IPS-NIHi11 (cell line): Measurements from ENCODE around the gene STARD3.

Experiments
- DNase-seq: peaks from one replicate; pipeline ENCODE4 v3.0.0; 2012; ENCODE audit warnings: mixed read lengths, low spot score

The STARD3 gene

DNA sequence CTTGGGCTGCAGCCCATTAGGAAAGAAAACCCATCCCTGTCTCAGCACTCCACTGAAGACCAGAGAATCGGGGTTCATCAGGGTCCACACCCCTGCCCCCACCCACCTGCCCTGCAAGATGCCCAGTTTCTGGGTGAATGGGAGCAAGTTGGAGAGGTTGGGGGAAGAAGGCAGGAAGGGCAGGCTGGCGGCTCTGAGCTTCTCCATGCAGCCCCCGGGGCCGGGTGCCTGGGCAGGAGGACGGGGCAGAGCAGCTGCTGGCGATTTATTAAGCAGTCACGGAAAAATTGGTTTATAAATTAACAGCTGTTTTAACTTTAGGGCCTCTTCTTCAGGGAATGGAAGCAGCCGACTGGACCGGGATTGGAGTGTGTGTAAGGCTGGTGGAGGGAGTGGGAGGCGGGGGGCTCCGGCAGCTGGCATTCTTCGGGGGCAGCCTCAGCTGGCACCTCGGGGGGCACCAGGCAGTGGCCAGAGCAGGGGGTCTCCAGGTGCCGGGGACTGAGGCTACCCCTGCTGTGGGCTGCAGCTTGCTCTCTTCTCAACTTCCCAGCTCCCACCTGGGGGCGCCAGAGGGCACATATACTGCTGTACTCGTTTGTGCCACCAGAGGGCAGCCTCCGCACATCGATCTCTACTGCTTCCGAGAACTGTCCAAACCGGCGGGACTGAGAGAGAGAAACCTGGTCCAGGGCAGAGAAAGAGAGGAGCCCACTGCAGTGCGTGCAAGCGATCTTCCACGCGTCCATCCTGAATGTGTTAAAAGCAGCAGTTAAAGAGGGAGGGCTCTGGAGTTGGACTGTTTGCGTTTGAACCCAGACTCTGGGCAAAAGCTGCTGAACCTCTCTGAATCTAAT lies 15.2 kb upstream of the STARD3 start:
- DNase-seq: peak; percentile 87

DNA sequence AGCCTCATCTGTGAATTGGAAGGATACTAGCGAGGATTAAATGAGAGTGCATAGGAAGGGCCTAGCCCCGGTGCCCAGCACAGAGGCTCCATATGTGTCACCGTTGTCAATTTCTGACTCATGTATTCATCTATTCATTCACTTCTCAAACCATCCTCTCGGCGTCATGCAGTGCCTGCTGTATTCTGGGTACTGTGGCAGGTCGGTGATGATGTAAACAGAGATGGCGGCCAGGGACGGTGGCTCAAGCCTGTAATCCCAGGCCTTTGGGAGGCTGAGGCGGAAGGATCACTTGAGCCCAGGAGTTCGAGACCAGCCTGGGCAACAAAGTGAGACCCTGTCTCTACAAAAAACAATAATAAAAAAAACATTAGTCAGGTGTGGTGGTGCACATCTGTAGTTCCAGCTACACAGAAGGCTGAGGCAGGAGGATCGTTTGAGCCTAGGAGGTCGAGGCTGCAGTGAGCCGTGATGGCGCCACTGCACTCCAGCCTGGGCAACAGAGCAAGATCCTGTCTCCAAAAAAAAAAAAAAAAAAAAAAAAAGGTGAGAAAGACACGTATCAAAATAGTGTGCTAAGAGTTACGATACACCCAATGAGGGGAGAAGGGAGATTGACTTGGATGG lies 14.5 kb upstream of the STARD3 start:
- no peak for DNase-seq

GRCh38 chr17:39623356-39623950 lies 13.5 kb upstream of the STARD3 start:
- DNase-seq: peak; percentile 75

DNA sequence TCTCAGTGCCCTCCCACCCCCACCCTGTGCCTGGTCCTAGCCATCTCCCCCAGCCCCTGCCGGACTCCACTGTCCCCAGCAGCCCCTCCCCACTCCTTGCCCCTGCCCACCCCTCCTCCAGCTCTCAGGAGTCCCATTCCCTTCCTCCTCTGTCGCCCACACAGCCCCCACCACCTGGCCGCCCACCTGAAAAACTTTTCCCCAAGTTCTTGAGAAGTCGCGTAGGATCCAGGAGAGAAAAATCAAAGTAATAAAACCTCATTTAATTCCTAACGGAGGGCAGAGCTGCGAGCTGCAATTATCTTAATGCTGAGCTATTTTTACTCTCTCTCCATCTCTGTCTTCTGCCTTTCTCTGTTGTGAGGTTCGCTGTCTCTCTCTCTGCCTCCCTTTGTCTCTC lies 12.6 kb upstream of the STARD3 start:
- no peak for DNase-seq

DNA sequence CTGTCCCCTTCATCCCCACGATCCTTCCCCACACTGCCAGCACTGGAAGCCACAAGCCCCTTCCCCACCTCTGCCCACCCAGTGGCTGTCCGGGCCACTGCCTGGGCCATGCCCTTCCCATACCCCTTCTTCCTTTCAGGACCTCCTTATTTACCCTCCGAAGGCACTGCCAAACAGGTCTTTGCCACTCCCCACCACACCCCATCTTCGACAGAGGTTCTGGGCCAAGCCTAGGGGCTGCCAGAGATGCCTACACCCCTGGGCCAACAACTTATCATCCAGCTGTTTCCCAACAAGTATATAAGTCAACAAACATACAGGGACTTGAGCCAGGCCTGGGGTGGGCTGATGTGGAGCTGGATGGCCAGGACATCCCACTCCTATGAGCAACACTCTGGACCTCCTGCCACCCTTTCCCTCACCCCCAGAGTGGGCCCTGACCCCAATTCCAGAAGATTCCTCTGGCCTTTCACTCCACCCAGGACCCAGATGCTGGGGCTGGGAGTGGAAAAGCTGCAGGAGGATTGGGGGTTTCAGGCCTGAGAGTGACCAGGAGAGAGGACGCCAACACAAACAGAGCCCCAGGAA lies 11.7 kb upstream of the STARD3 start:
- no peak for DNase-seq

DNA sequence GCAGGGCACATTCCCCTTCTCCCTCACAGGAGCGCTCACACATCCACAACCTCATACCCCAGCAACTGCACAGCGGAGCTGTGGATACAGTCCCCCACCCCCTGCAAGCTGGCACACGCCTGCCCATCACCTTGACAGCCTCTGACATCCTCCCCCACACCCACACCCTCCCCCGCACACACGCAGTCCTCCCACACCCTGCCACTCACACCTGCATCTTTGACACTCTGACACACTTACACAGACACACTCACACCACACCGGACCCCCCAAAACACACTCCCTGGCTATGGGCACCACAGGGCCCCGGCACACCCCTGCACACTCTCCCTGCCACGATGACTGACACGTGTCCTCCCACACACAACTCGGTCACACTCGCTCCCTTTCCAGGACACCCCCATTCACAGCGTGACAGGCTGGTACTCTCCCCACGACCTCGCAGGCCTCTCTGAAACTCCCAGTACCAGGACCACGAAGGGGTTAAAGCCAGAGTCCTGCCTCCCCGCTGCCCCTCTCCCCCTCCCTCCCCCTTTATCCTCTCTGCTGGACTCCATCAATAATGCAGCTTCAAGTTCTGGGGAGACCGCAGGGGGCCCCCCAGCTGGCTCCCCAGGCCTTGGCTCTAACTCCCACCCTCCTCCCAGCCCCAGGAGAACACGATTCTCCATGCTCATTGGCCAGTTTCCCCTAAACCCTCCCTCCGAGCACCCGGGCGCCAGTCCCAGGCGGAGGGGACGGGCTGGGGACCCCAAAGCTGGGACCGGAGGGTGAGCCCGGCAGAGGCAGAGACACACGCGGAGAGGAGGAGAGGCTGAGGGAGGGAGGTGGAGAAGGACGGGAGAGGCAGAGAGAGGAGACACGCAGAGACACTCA lies 10.5 kb upstream of the STARD3 start, which contains the start of gene PPP1R1B:
Gene PPP1R1B (plus strand): TSS at position 782 of the 876 bp plus-strand sequence. CDS start 441 bp downstream, outside the sequence.
- DNase-seq: peak; percentile 51

- DNase-seq: no peak
Observed at GRCh38 chr17:39627047-39627711, 9.8 kb upstream of the STARD3 start.

DNA sequence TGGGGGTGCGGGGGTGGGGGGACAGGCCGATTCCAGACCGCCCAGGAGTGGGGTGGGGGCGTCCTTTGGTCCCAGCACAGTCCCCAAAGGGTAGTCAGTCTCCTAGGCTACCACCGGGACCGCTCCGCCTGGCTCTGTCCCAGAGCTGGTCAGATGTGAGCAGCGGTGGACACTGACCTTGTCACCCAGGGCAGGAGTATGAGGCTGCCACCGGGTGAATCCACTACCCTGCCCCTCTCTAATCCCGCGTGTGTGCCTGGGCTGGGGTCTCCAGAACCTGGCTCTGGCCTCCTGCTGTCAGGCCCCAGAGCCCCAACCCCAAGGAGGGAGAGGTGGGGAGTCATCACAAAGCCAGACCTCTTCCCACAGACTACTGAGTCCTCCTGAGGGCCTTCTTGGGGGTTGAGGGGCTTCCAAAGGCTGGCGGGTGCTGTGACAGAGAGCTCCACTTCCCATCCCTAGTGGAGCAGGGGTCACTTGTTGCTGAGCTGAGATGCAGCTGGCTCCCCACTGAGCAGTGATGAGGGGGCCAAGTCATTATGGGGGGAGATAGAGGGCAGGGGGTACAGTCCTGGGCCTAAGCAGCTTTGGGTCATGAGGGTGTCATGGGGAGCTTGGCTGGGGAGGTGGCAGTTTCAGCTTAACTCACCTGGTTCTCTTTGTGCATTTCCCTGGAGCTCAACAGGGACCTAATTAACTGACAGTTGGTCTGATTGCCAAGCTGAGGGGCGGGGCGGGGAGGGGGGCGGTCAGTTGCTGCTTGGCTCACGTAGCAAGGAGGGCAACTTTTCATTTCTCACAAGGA lies 9.0 kb upstream of the STARD3 start:
- no peak for DNase-seq

GRCh38 chr17:39628655-39629493 lies 8.1 kb upstream of the STARD3 start:
- no peak for DNase-seq

- DNase-seq: no peak
Observed at GRCh38 chr17:39629494-39629880, 7.5 kb upstream of the STARD3 start.

DNA sequence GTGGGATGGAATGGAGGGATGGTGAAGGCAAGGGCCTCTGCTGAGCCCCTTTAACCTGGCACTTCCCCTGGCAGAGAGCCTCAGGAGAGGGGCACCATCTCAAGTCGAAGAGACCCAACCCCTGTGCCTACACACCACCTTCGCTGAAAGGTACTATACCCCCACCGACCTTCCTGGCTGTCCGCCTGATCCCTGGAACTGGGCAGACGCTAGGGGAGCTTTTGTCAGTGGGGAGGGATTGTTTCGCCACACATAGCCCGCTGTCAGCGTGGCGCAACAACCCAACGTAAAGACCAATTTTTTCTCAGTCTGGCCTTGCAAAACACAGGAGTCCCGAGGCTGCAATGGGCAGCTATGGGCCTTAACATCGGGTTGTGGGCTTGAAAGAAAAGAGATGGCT lies 7.0 kb upstream of the STARD3 start:
- no peak for DNase-seq

DNA sequence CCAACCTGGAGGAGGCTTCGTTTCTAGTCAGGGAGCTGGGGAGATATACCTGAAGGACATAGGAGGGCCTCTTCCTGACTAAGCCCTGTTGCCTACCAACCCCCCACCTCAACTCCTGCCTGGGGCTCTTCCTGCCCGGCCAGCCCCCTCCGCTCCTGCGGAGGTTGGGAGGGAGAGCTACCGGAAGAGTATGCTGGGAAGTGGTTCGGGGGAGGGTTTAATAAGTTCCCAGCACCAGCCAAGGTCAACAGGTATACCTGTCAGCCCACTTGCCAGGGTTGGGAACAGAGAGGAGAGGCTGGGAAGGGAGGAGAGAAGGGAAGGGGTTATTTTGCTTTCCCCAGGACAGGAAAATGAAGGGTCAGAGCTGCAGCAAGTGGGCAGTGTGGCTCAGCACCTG lies 5.5 kb upstream of the STARD3 start:
- peak; percentile 53 for DNase-seq

- no peak for DNase-seq
Observed at GRCh38 chr17:39632153-39632941, 4.6 kb upstream of the STARD3 start.

- no peak for DNase-seq
Observed at GRCh38 chr17:39633570-39634183, 3.3 kb upstream of the STARD3 start.

DNA sequence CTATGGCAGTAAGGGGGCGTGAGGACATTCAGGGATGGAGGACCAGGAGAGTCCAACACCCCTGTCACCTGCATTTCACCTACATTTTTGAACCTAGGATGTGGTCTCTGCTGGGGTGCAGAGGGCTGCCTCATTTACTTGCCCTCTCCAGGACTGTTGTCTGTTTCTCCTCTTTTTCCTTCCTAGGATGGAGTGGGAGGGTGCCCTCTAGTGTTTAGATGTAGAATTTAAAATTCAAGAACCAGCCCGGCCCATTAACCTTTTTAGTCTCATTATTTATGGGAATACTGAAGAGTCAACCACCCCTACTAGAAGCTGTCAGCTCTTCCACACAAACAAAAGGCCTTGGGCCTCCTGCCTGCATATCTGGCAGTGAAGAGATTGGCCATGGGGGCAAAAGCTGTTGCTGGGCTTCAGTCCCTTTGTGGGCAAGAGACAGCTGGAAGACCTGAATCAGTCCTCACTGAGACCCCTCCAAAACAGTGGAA lies 2.5 kb upstream of the STARD3 start:
- DNase-seq: peak; percentile 51

DNA sequence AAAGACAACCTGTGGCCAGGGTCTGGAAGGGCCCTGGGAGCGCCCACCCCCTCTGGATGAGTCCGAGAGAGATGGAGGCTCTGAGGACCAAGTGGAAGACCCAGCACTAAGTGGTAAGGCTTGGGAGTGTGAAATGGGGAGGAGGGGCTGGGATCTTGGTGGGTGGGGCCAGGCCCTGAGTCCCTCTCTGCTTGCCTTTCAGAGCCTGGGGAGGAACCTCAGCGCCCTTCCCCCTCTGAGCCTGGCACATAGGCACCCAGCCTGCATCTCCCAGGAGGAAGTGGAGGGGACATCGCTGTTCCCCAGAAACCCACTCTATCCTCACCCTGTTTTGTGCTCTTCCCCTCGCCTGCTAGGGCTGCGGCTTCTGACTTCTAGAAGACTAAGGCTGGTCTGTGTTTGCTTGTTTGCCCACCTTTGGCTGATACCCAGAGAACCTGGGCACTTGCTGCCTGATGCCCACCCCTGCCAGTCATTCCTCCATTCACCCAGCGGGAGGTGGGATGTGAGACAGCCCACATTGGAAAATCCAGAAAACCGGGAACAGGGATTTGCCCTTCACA lies 1.2 kb upstream of the STARD3 start:
- no peak for DNase-seq

- no peak for DNase-seq
Observed at GRCh38 chr17:39636587-39636926, 387 bp upstream of the STARD3 start.

DNA sequence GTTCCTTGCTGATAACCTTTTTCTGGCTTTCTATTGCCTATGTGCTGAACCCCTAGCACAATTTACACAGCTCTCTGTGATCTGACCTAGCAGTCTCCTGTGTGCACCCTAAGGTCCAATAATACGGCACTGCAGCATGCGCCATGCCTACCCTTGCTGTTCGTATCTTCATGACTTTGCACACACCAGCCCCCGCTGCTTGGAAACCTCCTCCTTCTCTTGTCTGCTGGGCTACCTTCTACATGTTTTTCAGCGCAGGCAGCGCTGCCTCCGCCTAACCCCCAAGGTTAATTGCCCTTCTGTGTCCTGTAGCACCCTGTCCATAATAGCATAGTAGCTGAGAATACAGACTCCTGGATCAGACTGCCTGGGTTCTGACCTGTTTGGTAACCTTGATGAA lies 1.4 kb downstream of the STARD3 start:
- DNase-seq: no peak
